Uterus (tissue), 4 donors: ENCODE measurements around the gene HGS. TPM values are rescaled to one million over a fixed set of nuclear protein-coding genes. Genes with fewer than 3 reads are reported as not detected.
A peak's percentile ranks its signal among the peaks of the same experiment; 100 is the strongest.

Experiments used
- DNase-seq, 2 donors: peaks; one replicate each; pipeline ENCODE4 v3.0.0-alpha.2; 2019 to 2020
- H3K27ac ChIP-seq, 2 donors: fragments of 200-600 bp; sonication (generic); 1 replicate in 1 of 2; 2 replicates in 1 of 2; pipeline ENCODE4 v1.5.1; 2016 to 2018
- H3K27me3 ChIP-seq, 2 donors: fragments of 200-600 bp; sonication (generic); one replicate each; pipeline ENCODE4 v1.5.1; 2018 to 2019; ENCODE audit warnings: control low read depth in 1 of 2
- H3K36me3 ChIP-seq, 2 donors: fragments of 200-600 bp; sonication (generic); one replicate each; pipeline ENCODE4 v1.5.1; 2019; ENCODE audit warnings: control low read depth in 1 of 2
- H3K4me1 ChIP-seq, 2 donors: fragments of 200-600 bp; sonication (generic); one replicate each; pipeline ENCODE4 v1.5.1; 2018 to 2019; ENCODE audit warnings: control low read depth in 1 of 2
- H3K4me3 ChIP-seq, 2 donors: fragments of 200-600 bp; sonication (generic); 1 replicate in 1 of 2; 2 replicates in 1 of 2; pipeline ENCODE4 v1.5.1; 2018 to 2019; ENCODE audit warnings: mild to moderate bottlenecking in 1 of 2
- H3K9me3 ChIP-seq, 2 donors: fragments of 200-600 bp; sonication (generic); one replicate each; pipeline ENCODE4 v1.5.1; 2019; ENCODE audit warnings: control low read depth in 1 of 2
- CTCF ChIP-seq, 4 experiments: fragments of 200-600 bp in 2 of 4; fragments of 450-650 bp in 2 of 4; sonication (generic) in 2 of 4; IDR thresholded peaks; one replicate each; pipeline ENCODE4 v1.5.1; 2016 to 2019; ENCODE audit warnings: antibody characterized with exemption in 4 of 4, mild to moderate bottlenecking in 2 of 4, moderate library complexity in 1 of 4
- POLR2A ChIP-seq, 2 donors: fragments of 450-650 bp; IDR thresholded peaks; one replicate each; pipeline ENCODE4 v1.6.1; 2016; ENCODE audit warnings: antibody characterized with exemption in 2 of 2, mild to moderate bottlenecking in 1 of 2, moderate library complexity in 1 of 2
- intact Hi-C: fragments of 100-400 bp; cut with DNase I; formaldehyde crosslinking; loops from one replicate; pipeline ENCODE4 v1.15.1; 2023; ENCODE audit warnings: low total_unique reads
- total RNA-seq, 4 donors: library from RNA; depleted of rRNA in 3 of 4; stranded (reverse); fragments of >200 nt in 3 of 4; gene quantifications; one replicate each; pipeline versions ENCODE4 v1.1.0 to v1.2.4, GENCODE V29; 2014 to 2023
- donor health status: DM: yes; HTN: yes; CAD: no.

The HGS gene
- total RNA-seq, 4 donors from 2014 or later = 21.0 to 121 (median 72.5) TPM

- no peak for DNase-seq
- H3K27me3 ChIP-seq = no peaks in the 10 kb centered on the region
- H3K27ac ChIP-seq = no peak overlapping the region
- peaks cover 0 to 20% of the 10 kb centered on the region in 2 donors for H3K4me1 ChIP-seq
- intact Hi-C loops = no loop called here
- no peaks in the 10 kb centered on the region for H3K36me3 ChIP-seq
- H3K4me3 ChIP-seq = no peak overlapping the region
- TF ChIP-seq CTCF (IDR thresholded peaks at IDR 0.05) (no peak), POLR2A (IDR thresholded peaks at IDR 0.05) (no peak)
- H3K9me3 ChIP-seq = no peaks in the 10 kb centered on the region
These were observed 16.8 kb downstream of the HGS start for GRCh38 chr17:81700353-81701287.

GRCh38 chr17:81701288-81702071, 17.7 kb downstream of the HGS start:
- DNase-seq = no peak
- Histone ChIP-seq H3K9me3 (no peaks in the 10 kb centered on the region), H3K27me3 (no peaks in the 10 kb centered on the region), H3K4me1 (peaks cover 0 to 20% of the 10 kb centered on the region in 2 donors), H3K27ac (no peak overlapping the region), H3K4me3 (no peak overlapping the region), H3K36me3 (no peaks in the 10 kb centered on the region)
- TF ChIP-seq POLR2A (IDR thresholded peaks at IDR 0.05) = no peak
- TF ChIP-seq CTCF (IDR thresholded peaks at IDR 0.05) = no peak
- intact Hi-C loops = no loop called here

- peak in 2 of 4 experiments; percentile 44 for TF ChIP-seq CTCF (IDR thresholded peaks at IDR 0.05)
- TF ChIP-seq POLR2A (IDR thresholded peaks at IDR 0.05) = peak; percentile 68 to 89
- no peaks in the 10 kb centered on the region for H3K27me3 ChIP-seq
- H3K36me3 ChIP-seq = no peaks in the 10 kb centered on the region
- H3K27ac ChIP-seq = peak within 1 kb of the TSS; percentile 82 to 92
- peak within 1 kb of the TSS; percentile 66 to 99 for H3K4me3 ChIP-seq
- DNase-seq = peak; percentile 89 to 92
- H3K4me1 ChIP-seq = peaks cover 0 to 20% of the 10 kb centered on the region in 2 donors
- H3K9me3 ChIP-seq = no peaks in the 10 kb centered on the region
- intact Hi-C loops = no loop called here
These were observed 19.3 kb downstream of the HGS start, which contains the start of gene MRPL12 for GRCh38 chr17:81702934-81703746. Gene MRPL12, plus strand, starts transcription at chr17:81703367. Its CDS starts 135 bp downstream, at chr17:81703502.

- TF ChIP-seq POLR2A (IDR thresholded peaks at IDR 0.05) (no peak), CTCF (IDR thresholded peaks at IDR 0.05) (no peak)
- Histone ChIP-seq H3K36me3 (no peaks in the 10 kb centered on the region), H3K4me3 (peak overlapping the region; percentile 66 to 99), H3K27me3 (no peaks in the 10 kb centered on the region), H3K27ac (peak overlapping the region; percentile 82 to 92), H3K9me3 (no peaks in the 10 kb centered on the region), H3K4me1 (peaks cover 0 to 20% of the 10 kb centered on the region in 2 donors)
- intact Hi-C loops = no loop called here
- no peak for DNase-seq
These were observed 20.2 kb downstream of the HGS start for GRCh38 chr17:81703747-81704654.
